K562 (cell line): ENCODE results near the gene CFAP90. TPM values are rescaled to one million over a fixed set of nuclear protein-coding genes. Genes with fewer than 3 reads are reported as not detected.
A peak's percentile ranks its signal among the peaks of the same experiment; 100 is the strongest.

Source experiments
- ATAC-seq: fragments of 200-7000 bp; cut with Tn5 transposase; 3 replicates; pipeline ENCODE4 v1.9.1; 2020; ENCODE audit warnings: moderate library complexity
- BruUV-seq: library from RNA; stranded (reverse); fragments of 400-500 nt; replicated peaks from 2 replicates; lab custom pipeline; 2021; lab: Mats Ljungman, UMichigan
- CTCF ChIA-PET: fragments of 300-600 bp; formaldehyde crosslinking; extraction: SDS; loops from one replicate; lab custom pipeline; 2021; ENCODE audit warnings: low intra/inter-chr PET ratio; lab: Yijun Ruan, JAX
- POLR2A ChIA-PET: fragments of 300-600, 350-650 bp; sonication (Branson Sonifier 250); formaldehyde crosslinking; extraction: SDS; loops from one replicate; lab custom pipeline; 2021; ENCODE audit warnings: antibody characterized with exemption, inconsistent platforms; lab: Yijun Ruan, JAX
- DNase-seq, 4 experiments: peaks; one replicate each; pipeline versions ENCODE4 v3.0.0 to v3.0.0-alpha.2; 2011 to 2018; ENCODE audit warnings: low spot score in 3 of 4, mixed read lengths in 3 of 4; ENCODE audit errors: extremely low read depth in 1 of 4
- FAIRE-seq: peaks from 2 replicates; lab custom pipeline; 2011; peaks lifted over from hg19 to GRCh38; lab: Jason Lieb, UNC
- H2AFZ ChIP-seq: 2 replicates; pipeline ENCODE4 v1.6.0; 2011; ENCODE audit warnings: low read depth, low read length, control low read depth, inconsistent platforms
- H3K27ac ChIP-seq: fragments of 200-600 bp; 3 replicates; pipeline ENCODE4 v1.8.0; 2011; ENCODE audit warnings: low read depth, mild to moderate bottlenecking, control low read depth, inconsistent platforms, low read length, moderate library complexity, mixed read lengths; ENCODE audit errors: extremely low read depth
- H3K27me3 ChIP-seq, 2 experiments: fragments of 300-600 bp in 1 of 2; 2 replicates in 1 of 2; 3 replicates in 1 of 2; pipeline versions ENCODE4 v1.6.0 to v1.8.0; 2011; ENCODE audit warnings: inconsistent platforms in 2 of 2, low read length in 2 of 2, mild to moderate bottlenecking in 1 of 2, mixed read lengths in 1 of 2, moderate library complexity in 1 of 2; ENCODE audit not compliant: control insufficient read depth in 2 of 2, insufficient read depth in 2 of 2
- H3K36me3 ChIP-seq: fragments of 300-600 bp; 3 replicates; pipeline ENCODE4 v1.8.0; 2011; ENCODE audit warnings: mild to moderate bottlenecking, low read length, inconsistent platforms; ENCODE audit not compliant: control insufficient read depth, insufficient read depth
- H3K4me1 ChIP-seq, 2 experiments: fragments of 200-600 bp in 1 of 2; replicated peaks in 1 of 2; 2 replicates in 1 of 2; 3 replicates in 1 of 2; pipeline versions ENCODE4 v1.5.1 to v1.8.0; 2011; ENCODE audit warnings: inconsistent platforms in 2 of 2, low read length in 2 of 2, mild to moderate bottlenecking in 1 of 2, mixed read lengths in 1 of 2, moderate library complexity in 1 of 2; ENCODE audit not compliant: control insufficient read depth in 2 of 2, insufficient read depth in 2 of 2
- H3K4me2 ChIP-seq: 2 replicates; pipeline ENCODE4 v1.6.1; 2011; ENCODE audit warnings: low read length, control low read depth, inconsistent platforms, mixed read lengths; ENCODE audit not compliant: insufficient read depth
- H3K4me3 ChIP-seq: fragments of 200-600 bp; sonication (generic), shearing (Covaris generic); 2 replicates; pipeline ENCODE4 v1.5.1; 2016; ENCODE audit warnings: control low read depth, inconsistent platforms
- H3K79me2 ChIP-seq: fragments of 200-600 bp; 3 replicates; pipeline ENCODE4 v1.8.0; 2011; ENCODE audit warnings: low read length, inconsistent platforms; ENCODE audit not compliant: control insufficient read depth, insufficient read depth
- H3K9ac ChIP-seq, 2 experiments: 2 replicates each; pipeline versions ENCODE4 v1.6.0 to v1.6.1; 2011; ENCODE audit warnings: low read depth in 2 of 2, low read length in 2 of 2, control low read depth in 1 of 2, inconsistent platforms in 1 of 2, mild to moderate bottlenecking in 1 of 2, mixed read lengths in 1 of 2; ENCODE audit not compliant: insufficient read depth in 1 of 2
- H3K9me1 ChIP-seq: one replicate; pipeline ENCODE4 v1.6.0; 2011; ENCODE audit warnings: inconsistent platforms, mild to moderate bottlenecking, low read length, moderate library complexity; ENCODE audit not compliant: control insufficient read depth, insufficient read depth
- H3K9me3 ChIP-seq: replicated peaks from 2 replicates; pipeline ENCODE4 v1.5.1; 2011; ENCODE audit warnings: low read depth, low read length, inconsistent platforms; ENCODE audit not compliant: control insufficient read depth, insufficient read depth
- H4K20me1 ChIP-seq: replicated peaks from 2 replicates; pipeline ENCODE4 v1.6.1; 2011; ENCODE audit warnings: low read length, inconsistent platforms, mixed read lengths; ENCODE audit not compliant: control insufficient read depth, insufficient read depth
- ZNF121 ChIP-seq: sonication (generic); formaldehyde crosslinking; conservative IDR thresholded peaks from 2 replicates; pipeline ENCODE4 v1.8.0; 2022; ENCODE audit warnings: missing genetic modification reagents
- WGBS: fragments of 100-300 bp; shearing (Covaris generic); methylation state at CpG from one replicate; pipeline ENCODE4 v1.1.6; 2016; ENCODE audit warnings: low coverage, mixed read lengths; ENCODE audit not compliant: insufficient coverage; ENCODE audit errors: missing lambda C conversion rate; 5-methylcytosine and 5-hydroxymethylcytosine counted together
- in situ Hi-C: fragments of 300-500 bp; cut with MboI; formaldehyde crosslinking; loops from 4 replicates; pipeline ENCODE4 v1.15.0; 2018; ENCODE audit warnings: inconsistent platforms, mixed read lengths
- intact Hi-C: fragments of 100-400 bp; cut with micrococcal nuclease; formaldehyde crosslinking; loops from 2 replicates; pipeline ENCODE4 v1.14.2; 2022
- polyA plus RNA-seq, 8 experiments: library from polyadenylated mRNA; depleted of rRNA in 4 of 8; stranded (reverse) in 5 of 8; unstranded in 3 of 8; fragments of >200 nt; fragmentation: Nextera tagmentation in 2 of 8; fragmentation: Illumina TruSeq in 1 of 8; extraction: Ambion mirVana in 2 of 8; extraction: Trizol in 1 of 8; gene quantifications; 2 replicates each; pipeline versions ENCODE4 v1.2.1 to v1.2.3, GENCODE V29; 2011 to 2014; ENCODE audit warnings: inconsistent platforms in 1 of 8, missing spikeins in 1 of 8
- total RNA-seq, 7 experiments: library from RNA; depleted of rRNA in 6 of 7; stranded (reverse); fragments of >200 nt in 6 of 7; fragmentation: Illumina TruSeq in 2 of 7; extraction: Trizol in 2 of 7; gene quantifications; 2 replicates each; pipeline versions ENCODE4 v1.2.1 to v1.2.3, GENCODE V29; 2011 to 2021; ENCODE audit warnings: low replicate concordance in 1 of 7
- TF ChIP-seq, protein P1 (sequence below), 2 experiments: fragments of 450-650 bp in 1 of 2; sonication (generic) in 1 of 2; formaldehyde crosslinking in 1 of 2; IDR thresholded peaks; 2 replicates each; pipeline versions ENCODE4 v1.7.1 to v1.9.0; 2016 to 2022; ENCODE audit warnings: inconsistent platforms in 1 of 2, mild to moderate bottlenecking in 1 of 2, missing genetic modification reagents in 1 of 2

The CFAP90 gene
- total and polyA plus RNA-seq, 9 of the 15 experiments (the other 6 are each of a cell fraction or from before 2014, with no cell fraction given) = not detected

DNA sequence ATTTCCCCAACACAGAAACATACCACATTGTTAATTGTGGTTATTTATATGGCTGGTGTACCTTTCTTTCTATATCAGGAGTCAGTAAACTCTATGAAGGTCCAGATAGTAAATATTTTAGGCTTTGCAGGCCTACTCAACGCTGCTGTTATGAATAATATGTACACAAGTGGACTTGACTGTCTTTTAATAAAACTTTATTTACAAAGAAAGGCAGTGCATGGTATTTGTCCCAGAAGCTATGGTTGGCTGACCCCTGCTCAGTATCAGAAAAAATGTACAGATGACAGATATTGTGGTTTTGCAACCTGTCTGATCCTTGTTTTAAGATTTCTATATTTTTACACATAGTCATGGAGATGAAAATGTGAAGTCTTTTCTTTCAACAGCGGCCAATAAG lies 23.7 kb upstream of the CFAP90 start:
- H3K9ac ChIP-seq = no peak overlapping the region
- 94% methylated on average over 2 of the region's 2 CpGs for WGBS
- H3K27ac ChIP-seq = no peak overlapping the region
- CTCF ChIA-PET = no interaction called here
- no peaks in the 10 kb centered on the region for H3K9me3 ChIP-seq
- H3K36me3 ChIP-seq = peaks cover 93% of the 10 kb centered on the region
- no peak for TF ChIP-seq ZNF121 (CRISPR knock-in tag)
- TF ChIP-seq, protein P1, sequence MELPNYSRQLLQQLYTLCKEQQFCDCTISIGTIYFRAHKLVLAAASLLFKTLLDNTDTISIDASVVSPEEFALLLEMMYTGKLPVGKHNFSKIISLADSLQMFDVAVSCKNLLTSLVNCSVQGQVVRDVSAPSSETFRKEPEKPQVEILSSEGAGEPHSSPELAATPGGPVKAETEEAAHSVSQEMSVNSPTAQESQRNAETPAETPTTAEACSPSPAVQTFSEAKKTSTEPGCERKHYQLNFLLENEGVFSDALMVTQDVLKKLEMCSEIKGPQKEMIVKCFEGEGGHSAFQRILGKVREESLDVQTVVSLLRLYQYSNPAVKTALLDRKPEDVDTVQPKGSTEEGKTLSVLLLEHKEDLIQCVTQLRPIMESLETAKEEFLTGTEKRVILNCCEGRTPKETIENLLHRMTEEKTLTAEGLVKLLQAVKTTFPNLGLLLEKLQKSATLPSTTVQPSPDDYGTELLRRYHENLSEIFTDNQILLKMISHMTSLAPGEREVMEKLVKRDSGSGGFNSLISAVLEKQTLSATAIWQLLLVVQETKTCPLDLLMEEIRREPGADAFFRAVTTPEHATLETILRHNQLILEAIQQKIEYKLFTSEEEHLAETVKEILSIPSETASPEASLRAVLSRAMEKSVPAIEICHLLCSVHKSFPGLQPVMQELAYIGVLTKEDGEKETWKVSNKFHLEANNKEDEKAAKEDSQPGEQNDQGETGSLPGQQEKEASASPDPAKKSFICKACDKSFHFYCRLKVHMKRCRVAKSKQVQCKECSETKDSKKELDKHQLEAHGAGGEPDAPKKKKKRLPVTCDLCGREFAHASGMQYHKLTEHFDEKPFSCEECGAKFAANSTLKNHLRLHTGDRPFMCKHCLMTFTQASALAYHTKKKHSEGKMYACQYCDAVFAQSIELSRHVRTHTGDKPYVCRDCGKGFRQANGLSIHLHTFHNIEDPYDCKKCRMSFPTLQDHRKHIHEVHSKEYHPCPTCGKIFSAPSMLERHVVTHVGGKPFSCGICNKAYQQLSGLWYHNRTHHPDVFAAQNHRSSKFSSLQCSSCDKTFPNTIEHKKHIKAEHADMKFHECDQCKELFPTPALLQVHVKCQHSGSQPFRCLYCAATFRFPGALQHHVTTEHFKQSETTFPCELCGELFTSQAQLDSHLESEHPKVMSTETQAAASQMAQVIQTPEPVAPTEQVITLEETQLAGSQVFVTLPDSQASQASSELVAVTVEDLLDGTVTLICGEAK (IDR thresholded peaks at IDR 0.05) = peak; percentile 80
- TF ChIP-seq, protein P1 (CRISPR knock-in tag; IDR thresholded peaks at IDR 0.05) = peak; percentile 64; the same call in 1 of the 2 replicates
- TF ChIP-seq, all 486 proteins: peak for 1
- Histone ChIP-seq H4K20me1 (peaks cover 16% of the 10 kb centered on the region), H3K4me1 (peaks cover 0 to 4% of the 10 kb centered on the region in 2 experiments; a peak in 3 of 5 replicates), H3K9me1 (peaks cover 3% of the 10 kb centered on the region), H2AFZ (no peak overlapping the region), H3K27me3 (no peaks in the 10 kb centered on the region), H3K4me2 (no peak overlapping the region), H3K79me2 (peaks cover 74% of the 10 kb centered on the region), H3K4me3 (no peak overlapping the region)
- no peak for ATAC-seq
- in situ Hi-C loops (no loop called here), intact Hi-C loops (no loop called here)
- no TSS peak for BruUV-seq
- no peak for FAIRE-seq
- no peak for DNase-seq
- POLR2A ChIA-PET = no interaction called here
